Measurements from ENCODE around the gene DAPK3.

Gene DAPK3

GRCh38 chr19:3966051-3967017, 4.6 kb downstream of the DAPK3 start:
- Histone ChIP-seq H3K36me3 (peaks cover 56% of the 10 kb centered on the region), H3K4me3 (ENCODE audit: low read depth, low read length) (no peak overlapping the region), H3K9me3 (no peaks in the 10 kb centered on the region), H3K4me1 (no peaks in the 10 kb centered on the region), H3K27me3 (no peaks in the 10 kb centered on the region)
- TF ChIP-seq CTCF (IDR thresholded peaks at IDR 0.05; ENCODE audit: low read depth, low read length), result no peak
- no peak for DNase-seq

- no peak for TF ChIP-seq CTCF (IDR thresholded peaks at IDR 0.05; ENCODE audit: low read depth, low read length)
- DNase-seq, result no peak
- peaks cover 70% of the 10 kb centered on the region for H3K36me3 ChIP-seq
- no peaks in the 10 kb centered on the region for H3K4me1 ChIP-seq
- H3K9me3 ChIP-seq, result no peaks in the 10 kb centered on the region
- no peak overlapping the region for H3K4me3 ChIP-seq (ENCODE audit: low read depth, low read length)
- no peaks in the 10 kb centered on the region for H3K27me3 ChIP-seq
Observed at GRCh38 chr19:3964256-3965194, 6.4 kb downstream of the DAPK3 start.

GRCh38 chr19:3963458-3964255, 7.2 kb downstream of the DAPK3 start:
- TF ChIP-seq CTCF (IDR thresholded peaks at IDR 0.05; ENCODE audit: low read depth, low read length), result no peak
- H3K36me3 ChIP-seq, result peaks cover 72% of the 10 kb centered on the region

GRCh38 chr19:3961007-3961406, 9.9 kb downstream of the DAPK3 start:
- no peak for TF ChIP-seq CTCF (IDR thresholded peaks at IDR 0.05; ENCODE audit: low read depth, low read length)
- H3K27me3 ChIP-seq, result no peaks in the 10 kb centered on the region
- no peaks in the 10 kb centered on the region for H3K4me1 ChIP-seq
- DNase-seq, result no peak
- peaks cover 58% of the 10 kb centered on the region for H3K36me3 ChIP-seq
- no peak overlapping the region for H3K4me3 ChIP-seq (ENCODE audit: low read depth, low read length)
- no peaks in the 10 kb centered on the region for H3K9me3 ChIP-seq

More at GRCh38 chr19:3963458-3964255, 7.2 kb downstream of the DAPK3 start:
- H3K4me3 ChIP-seq (ENCODE audit: low read depth, low read length), result no peak overlapping the region
- H3K9me3 ChIP-seq, result no peaks in the 10 kb centered on the region
- H3K27me3 ChIP-seq, result no peaks in the 10 kb centered on the region
- no peak for DNase-seq
- H3K4me1 ChIP-seq, result no peaks in the 10 kb centered on the region

GRCh38 chr19:3959766-3960131, 11.2 kb downstream of the DAPK3 start:
- Histone ChIP-seq H3K27me3 (no peaks in the 10 kb centered on the region), H3K36me3 (peaks cover 46% of the 10 kb centered on the region), H3K4me3 (ENCODE audit: low read depth, low read length) (no peak overlapping the region), H3K9me3 (no peaks in the 10 kb centered on the region), H3K4me1 (no peaks in the 10 kb centered on the region)
- TF ChIP-seq CTCF (IDR thresholded peaks at IDR 0.05; ENCODE audit: low read depth, low read length), result no peak
- no peak for DNase-seq

Data from BE2C (cell line).